Adrenal gland (tissue), 12 donors: ENCODE results near the gene CREB5. TPM values are rescaled to one million over a fixed set of nuclear protein-coding genes. Genes with fewer than 3 reads are reported as not detected.

ENCODE experiments used
- DNase-seq, 7 donors: peaks; one replicate each; pipeline ENCODE4 v3.0.0-alpha.2; 2019 to 2020
- H3K27ac ChIP-seq, 5 donors: fragments of 200-600 bp; sonication (generic) in 4 of 5; 1 replicate in 3 of 5; 2 replicates in 2 of 5; pipeline versions ENCODE4 v1.5.1 to v1.8.0; 2016 to 2020; ENCODE audit warnings: mild to moderate bottlenecking in 1 of 5
- H3K27me3 ChIP-seq: fragments of 200-600 bp; 2 replicates; pipeline ENCODE4 v1.8.0; 2021
- H3K36me3 ChIP-seq, 2 donors: fragments of 200-600 bp; replicated peaks in 1 of 2; 1 replicate in 1 of 2; 2 replicates in 1 of 2; pipeline versions ENCODE4 v1.5.1 to v1.8.0; 2018 to 2022
- H3K4me1 ChIP-seq, 2 donors: fragments of 200-600 bp; replicated peaks in 1 of 2; 1 replicate in 1 of 2; 2 replicates in 1 of 2; pipeline versions ENCODE4 v1.5.1 to v1.8.0; 2018 to 2021
- H3K4me3 ChIP-seq, 4 donors: fragments of 200-600 bp; sonication (generic) in 3 of 4; one replicate each; pipeline ENCODE4 v1.5.1; 2016 to 2018
- H3K9me3 ChIP-seq, 3 donors: fragments of 200-600 bp; sonication (generic) in 1 of 3; replicated peaks in 1 of 3; 1 replicate in 2 of 3; 2 replicates in 1 of 3; pipeline versions ENCODE4 v1.5.1 to v1.8.0; 2016 to 2021
- POLR2A ChIP-seq, 2 donors: fragments of 450-650 bp; IDR thresholded peaks; one replicate each; pipeline ENCODE4 v1.6.1; 2017; ENCODE audit warnings: antibody characterized with exemption in 2 of 2, mild to moderate bottlenecking in 2 of 2, moderate library complexity in 1 of 2
- WGBS, 4 donors: extraction: QIAGEN DNeasy Blood & Tissue Kit in 2 of 4; methylation state at CpG; one replicate each; pipeline versions ENCODE4 v1.1.5 to v1.1.7; 2013 to 2017; 5-methylcytosine and 5-hydroxymethylcytosine counted together
- intact Hi-C, 2 donors: fragments of 100-400 bp; cut with DNase I; formaldehyde crosslinking; loops; one replicate each; pipeline versions ENCODE4 v1.14.1 to v1.15.0; 2022 to 2023
- polyA plus RNA-seq, 3 donors: library from polyadenylated mRNA; stranded (reverse); fragments of 200-250 nt in 2 of 3; fragments of 350-450 nt in 1 of 3; fragmentation: Illumina TruSeq in 1 of 3; extraction: RNeasy Lipid Tissue Mini Kit (QIAGEN cat#74804) in 1 of 3; gene quantifications; one replicate each; pipeline ENCODE4 v1.2.3, GENCODE V29; 2013 to 2014
- total RNA-seq, 9 donors: library from RNA; depleted of rRNA in 4 of 9; stranded (reverse); fragments of >200 nt in 4 of 9; fragments of 120-200 nt in 1 of 9; fragmentation: NEBNext Ultra II Directional in 1 of 9; extraction: Animal tissue kit (Norgen Biotek cat#: 25700) in 1 of 9; gene quantifications; one replicate each; pipeline versions ENCODE4 v1.1.0 to v1.2.4, GENCODE V29; 2013 to 2023
- TF ChIP-seq, protein P1 (sequence below), 6 experiments: fragments of 450-650 bp in 4 of 6; fragments of 200-600 bp in 2 of 6; sonication (generic) in 1 of 6; IDR thresholded peaks; 1 replicate in 5 of 6; 2 replicates in 1 of 6; pipeline versions ENCODE4 v1.5.1 to v1.8.0; 2016 to 2021; ENCODE audit warnings: antibody characterized with exemption in 6 of 6, mild to moderate bottlenecking in 2 of 6, moderate library complexity in 1 of 6
- donor health status: healthy with polysubstance abuse.
- donor health status: Bipolar disorder and iron deficiency.
- donor health status: DM: yes; HTN: yes; CAD: no.
- donor health status: DM: no; HTN: no; CAD: no.
- donor health status: DM: no; HTN: no; CAD: no.
- donor health status: DM: yes; HTN: yes; CAD: no.

CREB5 gene
- total and polyA plus RNA-seq, 12 donors = 0.69 to 5.4 (median 1.3) TPM

DNA sequence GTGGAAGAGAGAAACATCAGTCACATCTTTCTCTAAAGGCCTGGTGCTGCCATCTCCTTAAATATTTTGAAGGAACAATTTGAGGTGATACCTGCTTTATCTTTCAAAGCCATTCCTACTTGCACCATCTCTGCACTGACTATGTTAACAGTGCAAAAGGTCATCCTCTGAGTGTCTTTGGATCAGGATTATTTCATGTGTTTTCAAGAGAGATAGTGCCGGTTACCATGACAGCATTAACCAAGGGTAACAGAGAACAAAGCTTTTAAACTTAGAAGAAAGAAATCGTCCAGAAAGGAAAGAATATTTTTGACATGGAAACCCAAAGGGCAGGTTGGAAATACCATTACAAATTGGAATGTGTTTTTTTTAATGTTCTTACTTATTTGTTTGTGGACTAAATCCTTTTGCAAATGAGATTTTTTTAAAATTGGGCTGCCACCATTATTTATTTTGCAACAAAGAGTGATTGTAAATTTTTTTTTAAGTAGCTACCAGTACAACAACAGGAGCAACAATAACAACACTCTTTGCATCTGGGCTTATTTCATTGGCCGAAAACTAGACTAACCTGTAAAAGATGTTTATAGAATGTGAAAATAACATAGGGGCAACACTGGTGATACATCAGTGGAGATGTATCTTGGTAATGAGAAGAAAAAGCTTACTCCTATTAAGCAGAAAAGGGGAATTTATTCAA, 234.2 kb downstream of the CREB5 start:
- Histone ChIP-seq H3K9me3 (no peaks in the 10 kb centered on the region), H3K4me1 (no peaks in the 10 kb centered on the region), H3K27me3 (no peaks in the 10 kb centered on the region), H3K36me3 (no peaks in the 10 kb centered on the region), H3K4me3 (no peak overlapping the region), H3K27ac (no peak overlapping the region)
- intact Hi-C loops = no loop called here
- TF ChIP-seq, protein P1, sequence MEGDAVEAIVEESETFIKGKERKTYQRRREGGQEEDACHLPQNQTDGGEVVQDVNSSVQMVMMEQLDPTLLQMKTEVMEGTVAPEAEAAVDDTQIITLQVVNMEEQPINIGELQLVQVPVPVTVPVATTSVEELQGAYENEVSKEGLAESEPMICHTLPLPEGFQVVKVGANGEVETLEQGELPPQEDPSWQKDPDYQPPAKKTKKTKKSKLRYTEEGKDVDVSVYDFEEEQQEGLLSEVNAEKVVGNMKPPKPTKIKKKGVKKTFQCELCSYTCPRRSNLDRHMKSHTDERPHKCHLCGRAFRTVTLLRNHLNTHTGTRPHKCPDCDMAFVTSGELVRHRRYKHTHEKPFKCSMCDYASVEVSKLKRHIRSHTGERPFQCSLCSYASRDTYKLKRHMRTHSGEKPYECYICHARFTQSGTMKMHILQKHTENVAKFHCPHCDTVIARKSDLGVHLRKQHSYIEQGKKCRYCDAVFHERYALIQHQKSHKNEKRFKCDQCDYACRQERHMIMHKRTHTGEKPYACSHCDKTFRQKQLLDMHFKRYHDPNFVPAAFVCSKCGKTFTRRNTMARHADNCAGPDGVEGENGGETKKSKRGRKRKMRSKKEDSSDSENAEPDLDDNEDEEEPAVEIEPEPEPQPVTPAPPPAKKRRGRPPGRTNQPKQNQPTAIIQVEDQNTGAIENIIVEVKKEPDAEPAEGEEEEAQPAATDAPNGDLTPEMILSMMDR (IDR thresholded peaks at IDR 0.05) = no peak
- no peak for TF ChIP-seq POLR2A (IDR thresholded peaks at IDR 0.05)
- no peak for DNase-seq
- 54 to 77% (median 72%) methylated on average over 3 of the region's 3 CpGs for WGBS, 4 donors

DNA sequence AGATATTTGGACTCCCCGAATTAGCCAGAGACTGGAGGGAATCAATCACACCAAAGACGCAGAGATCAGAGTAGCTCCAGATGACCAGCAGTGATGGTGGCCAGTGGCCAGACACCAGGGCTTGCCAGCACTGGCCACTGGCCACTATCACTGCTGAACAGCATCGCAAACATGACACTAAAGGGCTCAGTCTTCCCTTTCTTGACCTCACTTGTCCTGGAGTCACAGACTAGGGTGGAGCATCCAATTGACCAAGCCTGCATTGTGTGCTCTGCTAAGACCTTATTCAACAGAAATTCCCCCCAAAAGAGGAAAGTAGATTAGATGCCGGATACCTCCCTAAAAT, 234.7 kb downstream of the CREB5 start:
- Histone ChIP-seq H3K9me3 (no peaks in the 10 kb centered on the region), H3K27me3 (no peaks in the 10 kb centered on the region), H3K4me3 (no peak overlapping the region), H3K27ac (no peak overlapping the region), H3K4me1 (no peaks in the 10 kb centered on the region), H3K36me3 (no peaks in the 10 kb centered on the region)
- no peak for TF ChIP-seq POLR2A (IDR thresholded peaks at IDR 0.05)
- TF ChIP-seq, protein P1 (IDR thresholded peaks at IDR 0.05) = no peak
- intact Hi-C loops = no loop called here
- DNase-seq = no peak
- WGBS, 4 donors = 66 to 88% (median 85%) methylated on average over 4 of the region's 4 CpGs

DNA sequence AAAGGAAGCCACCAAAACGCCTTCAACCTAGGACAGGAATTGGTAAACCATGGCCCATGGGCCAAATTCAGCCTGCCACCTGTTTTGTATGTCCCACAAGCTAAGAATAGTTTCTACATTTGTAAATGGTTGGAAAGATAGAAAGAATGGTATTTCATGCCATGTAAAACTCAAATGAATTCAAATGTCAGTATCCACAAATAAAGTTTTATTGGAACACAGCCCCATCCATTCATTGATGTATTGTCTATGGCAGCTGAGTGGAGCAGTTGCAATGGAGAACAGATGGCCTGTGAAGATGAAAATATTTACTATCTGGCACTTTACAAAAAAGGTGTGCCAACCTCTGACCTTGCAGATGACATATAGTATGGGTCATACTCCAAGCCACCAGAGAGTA, 236.9 kb downstream of the CREB5 start:
- TF ChIP-seq, protein P1 (IDR thresholded peaks at IDR 0.05) = no peak
- no peak for TF ChIP-seq POLR2A (IDR thresholded peaks at IDR 0.05)
- intact Hi-C loops = no loop called here

DNA sequence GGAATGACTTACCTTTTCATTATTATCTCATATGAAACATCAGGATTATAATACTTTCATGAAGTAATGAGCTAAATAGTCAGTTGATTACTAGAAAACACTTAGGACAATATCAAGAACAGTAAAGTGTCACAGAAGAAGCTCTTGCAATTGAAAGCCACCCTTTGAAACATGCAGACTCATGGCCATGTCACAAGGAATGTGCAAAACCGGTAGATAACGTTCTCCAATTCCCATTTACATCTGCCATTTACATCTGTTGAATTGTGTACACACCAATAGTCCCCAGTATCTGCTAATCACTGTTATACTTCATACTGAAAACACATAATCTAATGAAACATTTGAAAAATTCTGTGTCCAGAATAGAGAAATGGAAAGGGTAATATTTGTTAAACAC, 237.5 kb downstream of the CREB5 start:
- TF ChIP-seq, protein P1 (IDR thresholded peaks at IDR 0.05) = no peak
- no peak for TF ChIP-seq POLR2A (IDR thresholded peaks at IDR 0.05)
- Histone ChIP-seq H3K4me1 (no peaks in the 10 kb centered on the region), H3K9me3 (no peaks in the 10 kb centered on the region), H3K4me3 (no peak overlapping the region), H3K27me3 (no peaks in the 10 kb centered on the region), H3K27ac (no peak overlapping the region), H3K36me3 (no peaks in the 10 kb centered on the region)
- intact Hi-C loops = no loop called here
- no peak for DNase-seq
- 81 to 94% (median 84%) methylated on average over 2 of the region's 2 CpGs for WGBS, 4 donors

More for the DNA sequence above, 236.9 kb downstream of the CREB5 start:
- Histone ChIP-seq H3K4me3 (no peak overlapping the region), H3K4me1 (no peaks in the 10 kb centered on the region), H3K9me3 (no peaks in the 10 kb centered on the region), H3K36me3 (no peaks in the 10 kb centered on the region), H3K27me3 (no peaks in the 10 kb centered on the region), H3K27ac (no peak overlapping the region)
- 61 to 78% (median 65%) methylated on average over 1 of the region's 1 CpG for WGBS, 4 donors
- no peak for DNase-seq
